ENCODE results near the gene VIL1. TPM values are rescaled to one million over a fixed set of nuclear protein-coding genes. Genes with fewer than 3 reads are reported as not detected.
A peak's percentile ranks its signal among the peaks of the same experiment; 100 is the strongest.

The VIL1 gene
- total RNA-seq, 4 donors from 2014 or later = 189 to 1,274 (median 741) TPM

DNA sequence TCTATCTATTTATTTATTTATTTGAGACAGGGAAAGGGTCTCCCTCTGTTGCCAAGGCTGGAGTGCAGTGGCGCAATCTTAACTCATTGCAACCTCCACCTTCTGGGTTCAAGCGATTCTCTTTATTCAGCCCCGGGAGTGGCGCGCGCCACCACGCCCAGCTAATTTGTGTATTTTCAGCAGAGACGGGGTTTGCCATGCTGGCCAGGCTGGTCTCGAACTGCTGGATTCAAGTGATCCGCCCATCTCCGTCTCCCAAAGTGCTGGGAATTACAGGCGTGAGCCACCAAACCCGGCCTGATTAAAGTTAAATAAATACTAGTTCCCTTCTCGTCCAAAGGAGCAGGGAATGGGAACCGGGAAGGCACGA is 23.5 kb upstream of the VIL1 start:
- Histone ChIP-seq H3K27me3 (no peaks in the 10 kb centered on the region), H3K36me3 (no peaks in the 10 kb centered on the region), H3K4me1 (peaks cover 0 to 19% (median 13%) of the 10 kb centered on the region in 4 donors), H3K4me3 (peak overlapping the region; percentile 57 to 97 (median 82)), H3K27ac (peak overlapping the region; percentile 95 to 99 (median 98)), H3K9me3 (no peaks in the 10 kb centered on the region)
- no peak for DNase-seq
- no peak for TF ChIP-seq POLR2A (IDR thresholded peaks at IDR 0.05)
- TF ChIP-seq, protein P1, sequence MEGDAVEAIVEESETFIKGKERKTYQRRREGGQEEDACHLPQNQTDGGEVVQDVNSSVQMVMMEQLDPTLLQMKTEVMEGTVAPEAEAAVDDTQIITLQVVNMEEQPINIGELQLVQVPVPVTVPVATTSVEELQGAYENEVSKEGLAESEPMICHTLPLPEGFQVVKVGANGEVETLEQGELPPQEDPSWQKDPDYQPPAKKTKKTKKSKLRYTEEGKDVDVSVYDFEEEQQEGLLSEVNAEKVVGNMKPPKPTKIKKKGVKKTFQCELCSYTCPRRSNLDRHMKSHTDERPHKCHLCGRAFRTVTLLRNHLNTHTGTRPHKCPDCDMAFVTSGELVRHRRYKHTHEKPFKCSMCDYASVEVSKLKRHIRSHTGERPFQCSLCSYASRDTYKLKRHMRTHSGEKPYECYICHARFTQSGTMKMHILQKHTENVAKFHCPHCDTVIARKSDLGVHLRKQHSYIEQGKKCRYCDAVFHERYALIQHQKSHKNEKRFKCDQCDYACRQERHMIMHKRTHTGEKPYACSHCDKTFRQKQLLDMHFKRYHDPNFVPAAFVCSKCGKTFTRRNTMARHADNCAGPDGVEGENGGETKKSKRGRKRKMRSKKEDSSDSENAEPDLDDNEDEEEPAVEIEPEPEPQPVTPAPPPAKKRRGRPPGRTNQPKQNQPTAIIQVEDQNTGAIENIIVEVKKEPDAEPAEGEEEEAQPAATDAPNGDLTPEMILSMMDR (IDR thresholded peaks at IDR 0.05) = no peak

DNA sequence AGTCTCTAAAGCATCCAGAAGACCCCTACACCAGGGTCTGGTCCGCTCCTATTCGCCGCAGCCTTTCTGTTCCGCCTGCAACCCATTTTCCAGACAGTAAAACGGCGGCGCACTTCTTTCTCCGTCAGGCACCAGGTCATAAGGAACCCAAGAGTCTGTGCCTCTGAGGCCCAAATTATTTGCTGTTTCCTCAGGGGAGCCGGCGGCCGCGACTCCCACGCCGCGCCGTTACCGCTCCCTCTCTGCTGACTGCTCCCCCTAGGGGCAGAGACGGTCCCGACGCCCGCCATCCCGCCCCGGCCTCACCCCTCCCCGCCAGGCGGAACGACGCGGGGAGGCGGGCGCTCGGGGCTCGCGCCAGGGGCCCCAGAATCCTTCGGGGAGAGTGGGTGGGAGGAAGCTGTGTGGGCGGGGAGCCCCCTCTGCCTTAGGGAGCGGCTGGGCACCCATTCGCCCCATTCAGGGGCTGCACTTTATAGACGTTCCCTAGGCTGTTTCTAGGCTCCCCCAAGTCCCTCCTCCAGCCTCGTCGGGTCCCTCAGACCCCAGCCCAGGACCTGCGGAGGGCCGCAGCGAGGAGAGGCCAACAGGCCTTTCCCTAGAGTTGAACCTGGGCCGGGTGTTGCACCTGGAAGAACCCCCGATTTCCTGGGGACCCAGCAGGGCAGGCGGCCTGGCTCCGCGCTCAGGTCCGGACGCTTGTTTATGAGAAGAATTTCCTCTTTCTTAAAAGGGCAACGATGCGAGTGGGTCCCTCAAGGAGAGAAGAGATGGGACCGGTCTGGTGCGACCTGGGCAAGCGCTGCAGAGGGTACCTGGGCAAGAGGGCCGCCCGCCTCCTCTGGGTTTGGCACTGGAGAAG is 22.9 kb upstream of the VIL1 start:
- no peaks in the 10 kb centered on the region for H3K27me3 ChIP-seq
- peak overlapping the region; percentile 95 to 99 (median 98) for H3K27ac ChIP-seq
- peak; percentile 7 to 51 for TF ChIP-seq POLR2A (IDR thresholded peaks at IDR 0.05)
- TF ChIP-seq, protein P1 (IDR thresholded peaks at IDR 0.05) = peak; percentile 94 to 97 (median 96)
- peak; percentile 88 to 96 (median 94) for DNase-seq
- H3K4me3 ChIP-seq = peak overlapping the region; percentile 57 to 97 (median 82)
- no peaks in the 10 kb centered on the region for H3K36me3 ChIP-seq
- H3K4me1 ChIP-seq = peaks cover 0 to 22% (median 14%) of the 10 kb centered on the region in 4 donors
- H3K9me3 ChIP-seq = no peaks in the 10 kb centered on the region

DNA sequence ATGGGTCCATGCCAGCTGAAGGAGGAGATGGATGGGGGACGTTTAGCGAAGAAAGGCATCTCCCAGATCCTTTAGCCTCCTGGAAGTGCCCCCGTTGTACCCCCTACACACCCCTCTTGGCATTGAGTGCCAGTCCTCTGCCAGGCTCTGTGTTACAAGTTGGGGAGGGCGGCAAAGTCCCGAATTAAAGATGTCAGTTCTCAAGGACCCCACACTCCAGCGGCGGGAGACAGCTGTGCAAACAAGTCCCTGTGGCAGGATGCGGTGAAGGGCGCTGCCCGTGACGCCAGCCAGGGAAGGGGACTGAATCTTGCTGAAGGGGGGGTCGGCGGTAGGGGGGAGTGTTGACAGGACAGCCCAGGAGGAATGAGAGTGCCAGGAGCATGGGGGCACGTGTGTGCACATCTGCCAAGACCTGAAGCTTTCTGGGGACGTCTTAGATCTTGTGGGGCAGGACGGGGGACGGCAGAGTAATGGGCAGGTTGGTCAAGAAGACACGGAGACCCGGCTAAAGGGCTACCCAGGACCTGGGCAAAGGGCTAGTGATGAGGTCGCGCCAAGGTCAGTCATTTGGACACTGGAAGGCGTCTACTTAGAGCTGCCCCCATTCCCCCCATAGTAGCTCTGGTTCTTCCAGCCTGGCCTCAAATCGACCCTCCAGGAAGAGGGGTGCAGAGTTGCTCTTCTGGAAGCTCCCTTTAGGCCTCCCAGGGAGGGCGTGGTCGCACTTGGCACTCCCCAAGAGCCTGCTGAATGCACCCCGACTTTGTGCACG is 22.0 kb upstream of the VIL1 start:
- peaks cover 0 to 7% (median 0%) of the 10 kb centered on the region in 3 donors for H3K36me3 ChIP-seq
- H3K4me3 ChIP-seq = peak overlapping the region; percentile 57 to 97 (median 82)
- H3K27ac ChIP-seq = peak overlapping the region; percentile 95 to 99 (median 98)
- peak in 1 of 2 donors; percentile 25 for TF ChIP-seq POLR2A (IDR thresholded peaks at IDR 0.05)
- TF ChIP-seq, protein P1 (IDR thresholded peaks at IDR 0.05) = no peak
- DNase-seq = peak; percentile 82 to 93 (median 87)
- H3K9me3 ChIP-seq = no peaks in the 10 kb centered on the region
- H3K4me1 ChIP-seq = peaks cover 0 to 30% (median 21%) of the 10 kb centered on the region in 4 donors
- no peaks in the 10 kb centered on the region for H3K27me3 ChIP-seq

DNA sequence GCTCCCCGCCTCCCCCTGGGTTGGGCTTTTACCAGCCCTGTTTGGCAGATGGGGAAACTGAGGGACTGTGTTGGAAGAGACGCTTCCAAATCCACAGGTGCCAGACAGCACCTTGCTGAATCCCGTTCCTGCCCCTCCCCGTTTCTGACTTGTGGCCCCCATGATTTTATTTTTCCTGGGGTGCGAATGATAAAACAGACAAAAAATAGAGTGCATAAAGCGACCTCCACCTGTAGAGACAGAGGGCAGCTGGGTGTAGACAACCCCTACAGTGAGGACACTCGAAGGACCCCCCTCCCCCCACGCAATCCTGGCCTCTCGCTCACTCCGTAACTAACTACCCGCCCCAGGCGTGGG is 21.5 kb upstream of the VIL1 start:
- Histone ChIP-seq H3K4me3 (peak overlapping the region; percentile 75 to 97 (median 89)), H3K36me3 (peaks cover 0 to 12% (median 0%) of the 10 kb centered on the region in 3 donors), H3K27me3 (no peaks in the 10 kb centered on the region), H3K27ac (peak overlapping the region; percentile 95 to 99 (median 98)), H3K4me1 (peaks cover 0 to 34% (median 26%) of the 10 kb centered on the region in 4 donors), H3K9me3 (no peaks in the 10 kb centered on the region)
- TF ChIP-seq POLR2A (IDR thresholded peaks at IDR 0.05) = no peak
- TF ChIP-seq, protein P1 (IDR thresholded peaks at IDR 0.05) = no peak
- peak in 1 of 3 donors; percentile 39 for DNase-seq

DNA sequence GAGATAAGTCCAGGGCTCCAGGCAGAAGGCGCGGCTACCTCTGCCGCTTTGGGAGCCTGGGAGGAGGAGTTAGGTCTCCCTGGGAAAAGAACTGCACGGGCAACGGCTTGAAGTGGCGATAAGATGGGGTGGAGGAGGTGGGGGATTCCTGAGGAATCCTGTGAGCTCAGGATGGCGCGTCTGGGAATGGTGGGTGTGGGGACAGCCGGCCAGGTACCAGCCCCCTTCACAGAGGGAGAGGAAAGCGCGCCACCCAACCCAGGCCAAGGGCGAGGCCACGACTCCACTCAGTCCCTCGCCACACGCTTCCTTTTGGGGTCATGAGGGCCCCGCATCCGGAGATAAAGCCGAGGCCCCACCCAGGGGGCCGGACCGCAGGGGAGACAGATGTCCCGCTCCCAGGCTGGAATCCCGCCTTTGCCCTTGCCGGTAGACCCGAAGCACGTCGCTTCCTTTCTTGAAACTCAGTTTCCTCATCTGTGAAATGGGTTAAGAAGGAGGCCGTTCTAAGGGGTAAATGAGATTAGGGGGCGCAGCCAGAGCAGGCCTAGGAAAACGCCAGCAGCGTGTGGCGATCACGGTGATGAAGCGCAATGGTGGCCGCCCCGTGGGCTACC is 21.0 kb upstream of the VIL1 start:
- Histone ChIP-seq H3K27me3 (no peaks in the 10 kb centered on the region), H3K9me3 (no peaks in the 10 kb centered on the region), H3K27ac (peak overlapping the region; percentile 95 to 99 (median 98)), H3K4me3 (peak overlapping the region; percentile 75 to 97 (median 89)), H3K4me1 (peaks cover 0 to 37% (median 27%) of the 10 kb centered on the region in 4 donors), H3K36me3 (peaks cover 0 to 17% (median 0%) of the 10 kb centered on the region in 3 donors)
- TF ChIP-seq POLR2A (IDR thresholded peaks at IDR 0.05) = peak; percentile 53 to 67
- TF ChIP-seq, protein P1 (IDR thresholded peaks at IDR 0.05) = no peak
- DNase-seq = peak; percentile 62 to 88 (median 85)
